Occipital lobe (tissue), 2 donors: ENCODE data around the gene UQCRFS1. TPM values are rescaled to one million over a fixed set of nuclear protein-coding genes. Genes with fewer than 3 reads are reported as not detected.
"Not testable (repeated sequence)": the region's sequence is repeated elsewhere in the genome, so short reads cannot be mapped to it uniquely, and the experiment has no call there.

Experiments
- DNase-seq: peaks from one replicate; lab custom pipeline; 2025; lab: John Stamatoyannopoulos, UW
- total RNA-seq: library from RNA; depleted of rRNA; stranded (reverse); fragments of >200 nt; gene quantifications from one replicate; pipeline ENCODE4 v1.2.3, GENCODE V29; 2014

Gene UQCRFS1
- total RNA-seq, 1 donor from 2014 or later, result 30.3 TPM

GRCh38 chr19:29215322-29215845 lies 2.4 kb upstream of the UQCRFS1 start:
- DNase-seq, result no peak

GRCh38 chr19:29214411-29214810 lies 1.5 kb upstream of the UQCRFS1 start:
- no peak for DNase-seq

GRCh38 chr19:29212356-29212647 lies 649 bp downstream of the UQCRFS1 start:
- no peak for DNase-seq

- DNase-seq, result no peak
These were observed 1.2 kb downstream of the UQCRFS1 start for GRCh38 chr19:29211562-29212355.

- not testable (repeated sequence) for DNase-seq
These were observed 1.9 kb downstream of the UQCRFS1 start for GRCh38 chr19:29211041-29211440.

- DNase-seq, result not testable (repeated sequence)
These were observed 2.4 kb downstream of the UQCRFS1 start for GRCh38 chr19:29210502-29210901.

GRCh38 chr19:29207403-29208187 lies 5.4 kb downstream of the UQCRFS1 start:
- not testable (repeated sequence) for DNase-seq

GRCh38 chr19:29206453-29206852 lies 6.5 kb downstream of the UQCRFS1 start:
- DNase-seq, result no peak

- no peak for DNase-seq
These were observed 10.7 kb downstream of the UQCRFS1 start for GRCh38 chr19:29202281-29202680.

GRCh38 chr19:29201855-29202254 lies 11.1 kb downstream of the UQCRFS1 start:
- DNase-seq, result no peak

- no peak for DNase-seq
These were observed 18.3 kb downstream of the UQCRFS1 start for GRCh38 chr19:29194658-29195057.

- no peak for DNase-seq
These were observed 19.8 kb downstream of the UQCRFS1 start for GRCh38 chr19:29193155-29193554.

GRCh38 chr19:29191005-29191404 lies 21.9 kb downstream of the UQCRFS1 start:
- no peak for DNase-seq

- no peak for DNase-seq
These were observed 24.0 kb downstream of the UQCRFS1 start for GRCh38 chr19:29189033-29189360.

- no peak for DNase-seq
These were observed 24.5 kb downstream of the UQCRFS1 start for GRCh38 chr19:29188289-29189032.

- no peak for DNase-seq
These were observed 25.3 kb downstream of the UQCRFS1 start for GRCh38 chr19:29187676-29188075.

GRCh38 chr19:29185427-29185826 lies 27.5 kb downstream of the UQCRFS1 start:
- no peak for DNase-seq

GRCh38 chr19:29176981-29177754 lies 35.8 kb downstream of the UQCRFS1 start:
- DNase-seq, result no peak

GRCh38 chr19:29173896-29174295 lies 39.1 kb downstream of the UQCRFS1 start:
- DNase-seq, result no peak

- DNase-seq, result no peak
These were observed 40.6 kb downstream of the UQCRFS1 start for GRCh38 chr19:29172302-29172701.

GRCh38 chr19:29171525-29171924 lies 41.4 kb downstream of the UQCRFS1 start:
- DNase-seq, result no peak
